B cell (primary cell): ENCODE results near the gene RAD23A.

Experiments
- EZH2 ChIP-seq: IDR thresholded peaks from 2 replicates; pipeline ENCODE4 v1.6.1; 2012; ENCODE audit warnings: borderline replicate concordance, low read depth, mild to moderate bottlenecking, moderate library complexity, low read length; ENCODE audit not compliant: insufficient read depth, poor library complexity, severe bottlenecking
- TF ChIP-seq, protein P1 (sequence below): fragments of 200-600 bp; IDR thresholded peaks from one replicate; pipeline ENCODE4 v1.8.0; 2022; ENCODE audit warnings: antibody characterized with exemption, mild to moderate bottlenecking

DNA sequence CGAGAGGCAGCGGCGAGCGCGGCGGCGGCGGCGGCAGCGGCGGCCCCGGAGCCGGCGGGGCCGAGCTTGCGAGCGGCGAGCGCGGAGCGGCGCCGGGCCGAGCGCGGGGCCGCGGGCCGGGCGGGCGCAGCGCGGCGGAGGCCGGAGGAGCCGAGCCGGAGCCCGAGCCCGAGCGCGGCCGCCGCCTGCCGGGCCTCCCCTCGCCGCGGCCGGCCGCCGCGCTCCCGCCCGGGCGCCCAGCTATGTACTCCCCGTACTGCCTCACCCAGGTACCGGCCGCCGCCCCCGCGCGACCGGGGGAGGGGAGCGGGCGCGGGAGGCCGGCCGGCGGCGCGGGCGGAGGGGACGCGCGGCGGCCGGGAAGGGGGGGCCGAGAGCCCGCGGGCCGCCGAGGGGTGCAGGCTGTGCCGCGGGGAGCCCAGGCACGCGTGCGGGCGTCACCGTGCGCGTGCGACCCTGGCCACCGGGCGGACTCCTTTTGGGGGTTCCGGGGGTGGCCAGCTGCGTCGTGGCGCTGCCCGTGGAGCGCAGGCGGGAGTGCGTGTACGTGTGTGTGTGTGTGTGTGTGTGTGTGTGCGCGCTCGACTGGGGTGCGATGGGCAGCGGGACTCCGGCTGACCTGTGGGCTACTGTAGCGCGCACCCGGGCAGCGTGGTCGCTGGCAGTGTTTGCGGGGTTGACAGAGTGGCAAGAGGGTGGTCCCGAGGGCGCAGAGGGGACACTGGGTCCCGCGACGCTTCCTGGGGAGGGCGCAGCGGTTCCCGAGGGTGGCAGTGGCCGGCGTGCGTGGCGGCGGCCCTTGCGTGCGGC lies 50.1 kb downstream of the RAD23A start:
- TF ChIP-seq, protein P1, sequence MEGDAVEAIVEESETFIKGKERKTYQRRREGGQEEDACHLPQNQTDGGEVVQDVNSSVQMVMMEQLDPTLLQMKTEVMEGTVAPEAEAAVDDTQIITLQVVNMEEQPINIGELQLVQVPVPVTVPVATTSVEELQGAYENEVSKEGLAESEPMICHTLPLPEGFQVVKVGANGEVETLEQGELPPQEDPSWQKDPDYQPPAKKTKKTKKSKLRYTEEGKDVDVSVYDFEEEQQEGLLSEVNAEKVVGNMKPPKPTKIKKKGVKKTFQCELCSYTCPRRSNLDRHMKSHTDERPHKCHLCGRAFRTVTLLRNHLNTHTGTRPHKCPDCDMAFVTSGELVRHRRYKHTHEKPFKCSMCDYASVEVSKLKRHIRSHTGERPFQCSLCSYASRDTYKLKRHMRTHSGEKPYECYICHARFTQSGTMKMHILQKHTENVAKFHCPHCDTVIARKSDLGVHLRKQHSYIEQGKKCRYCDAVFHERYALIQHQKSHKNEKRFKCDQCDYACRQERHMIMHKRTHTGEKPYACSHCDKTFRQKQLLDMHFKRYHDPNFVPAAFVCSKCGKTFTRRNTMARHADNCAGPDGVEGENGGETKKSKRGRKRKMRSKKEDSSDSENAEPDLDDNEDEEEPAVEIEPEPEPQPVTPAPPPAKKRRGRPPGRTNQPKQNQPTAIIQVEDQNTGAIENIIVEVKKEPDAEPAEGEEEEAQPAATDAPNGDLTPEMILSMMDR, result no peak
- TF ChIP-seq EZH2, result no peak
